Activated naive CD8-positive, alpha-beta T cell treated with anti-CD3 and anti-CD28 coated beads, Interleukin-2, amount 10 ng/mL, durations not matched to agents 7 days and 5 days (primary cell): ENCODE results near the gene DCST2. TPM values are rescaled to one million over a fixed set of nuclear protein-coding genes. Genes with fewer than 3 reads are reported as not detected.

ENCODE experiments used
- ATAC-seq: fragments of 150-1000 bp; cut with Tn5 transposase; one replicate; pipeline ENCODE4 v1.10.0; 2021; ENCODE audit warnings: low read depth, moderate library complexity
- POLR2A ChIA-PET: fragments of 350-600 bp; sonication (Branson Sonifier 250); formaldehyde crosslinking; loops from one replicate; lab custom pipeline; 2021; ENCODE audit warnings: antibody characterized with exemption; lab: Charles Lee
- DNase-seq: peaks from one replicate; pipeline ENCODE4 v3.0.0; 2021
- H3K27ac Mint-ChIP-seq: one replicate; pipeline ENCODE4 v1.8.0; 2022; ENCODE audit warnings: mild to moderate bottlenecking, mixed read lengths
- H3K27me3 Mint-ChIP-seq: one replicate; pipeline ENCODE4 v1.8.0; 2022; ENCODE audit warnings: mild to moderate bottlenecking, moderate library complexity, mixed read lengths
- H3K36me3 Mint-ChIP-seq: one replicate; pipeline ENCODE4 v1.8.0; 2021; ENCODE audit warnings: mild to moderate bottlenecking, mixed read lengths
- H3K4me1 Mint-ChIP-seq: one replicate; pipeline ENCODE4 v1.8.0; 2021; ENCODE audit warnings: mixed read lengths
- H3K4me3 Mint-ChIP-seq: one replicate; pipeline ENCODE4 v1.8.0; 2022; ENCODE audit warnings: mild to moderate bottlenecking, moderate library complexity, mixed read lengths
- H3K9me3 Mint-ChIP-seq: one replicate; pipeline ENCODE4 v1.8.0; 2021; ENCODE audit warnings: mixed read lengths
- total RNA-seq, 2 experiments: library from RNA; stranded (reverse); gene quantifications; one replicate each; pipeline ENCODE4 v1.2.3, GENCODE V29; 2021

The DCST2 gene
- total RNA-seq, 2 experiments from 2014 or later: 0.91 to 1.4 TPM

DNA sequence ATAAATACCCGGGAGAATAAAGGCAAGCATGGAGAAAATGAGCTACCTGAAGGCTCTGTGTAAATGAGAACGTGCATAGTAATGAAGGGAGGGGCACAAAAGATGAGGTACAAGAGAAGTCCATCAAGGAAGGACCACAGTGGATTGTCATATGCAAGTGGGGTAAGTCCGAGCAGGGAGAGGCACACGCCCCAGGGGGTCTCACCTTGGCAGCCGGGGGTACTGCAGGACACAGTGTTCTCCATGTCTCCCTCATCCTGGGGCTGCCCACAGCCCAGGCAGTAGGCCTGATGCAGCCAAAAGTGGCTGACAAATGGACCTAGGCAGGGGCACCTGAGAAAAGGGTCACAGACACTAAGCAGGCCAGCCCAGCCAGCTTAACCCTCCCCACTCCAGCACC, 10.0 kb downstream of the DCST2 start:
- Mint-ChIP-seq H3K9me3 (no peaks in the 10 kb centered on the region), H3K4me3 (no peak overlapping the region), H3K4me1 (peaks cover 4% of the 10 kb centered on the region), H3K36me3 (peaks cover 4% of the 10 kb centered on the region), H3K27me3 (peaks cover 12% of the 10 kb centered on the region), H3K27ac (no peak overlapping the region)
- ATAC-seq (no peak), DNase-seq (no peak)
- POLR2A ChIA-PET: no interaction called here

DNA sequence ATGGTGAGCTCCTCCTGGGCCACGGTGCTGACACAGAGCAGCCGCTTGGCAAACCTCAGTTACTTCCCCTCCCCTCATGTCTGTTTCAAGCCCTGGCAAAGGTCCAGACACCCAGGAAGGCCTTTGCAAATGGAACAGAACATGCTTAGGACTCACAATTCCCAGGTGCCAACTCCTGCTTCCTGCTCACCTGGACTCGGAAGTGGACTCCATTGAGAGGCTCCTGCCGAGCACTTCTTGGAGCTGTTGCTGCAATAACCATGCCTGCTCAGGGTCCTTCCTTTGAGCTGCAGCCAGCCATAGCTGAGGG, 10.7 kb downstream of the DCST2 start:
- POLR2A ChIA-PET: no interaction called here
- H3K27me3 Mint-ChIP-seq: peaks cover 12% of the 10 kb centered on the region
- ATAC-seq (no peak), DNase-seq (no peak)
- H3K36me3 Mint-ChIP-seq: peaks cover 4% of the 10 kb centered on the region
- H3K4me1 Mint-ChIP-seq: peaks cover 6% of the 10 kb centered on the region
- no peak overlapping the region for H3K27ac Mint-ChIP-seq
- H3K9me3 Mint-ChIP-seq: no peaks in the 10 kb centered on the region
- no peak overlapping the region for H3K4me3 Mint-ChIP-seq

DNA sequence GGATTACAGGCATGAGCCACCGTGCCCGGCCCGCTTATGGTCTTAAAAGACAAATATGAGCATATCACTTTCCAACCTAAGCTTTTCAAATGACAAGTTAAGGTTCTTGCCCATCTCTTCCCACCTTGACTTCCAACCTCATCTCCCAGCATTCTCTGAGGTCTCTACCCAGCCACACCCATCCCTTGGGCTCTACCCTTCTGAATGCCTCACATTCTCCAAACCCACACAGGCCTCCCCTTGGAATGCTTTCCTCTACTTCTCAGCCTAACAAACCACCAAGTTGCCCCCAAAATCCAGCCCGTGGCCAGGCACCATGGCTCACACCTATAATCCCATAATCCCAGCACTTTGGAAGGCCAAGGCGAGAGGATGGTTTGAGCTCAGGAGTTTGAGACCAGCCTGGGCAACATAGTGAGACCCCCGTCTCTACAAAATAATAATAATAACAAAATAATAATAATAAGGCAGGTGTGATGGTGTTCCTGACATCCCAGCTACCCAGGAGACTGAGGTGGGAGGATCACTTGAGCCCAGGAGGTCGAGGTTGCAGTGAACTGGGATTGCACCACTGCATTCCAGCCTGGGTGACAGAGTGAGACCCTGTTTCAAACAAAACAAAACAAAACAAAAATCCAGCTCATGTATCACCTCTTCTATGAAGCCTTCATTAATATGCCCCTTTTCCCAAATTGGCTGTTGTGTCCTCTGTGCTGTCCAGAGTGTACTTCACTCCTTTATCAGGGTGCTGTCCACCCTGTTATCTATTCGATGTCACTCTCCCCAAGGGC, 11.2 kb downstream of the DCST2 start:
- ATAC-seq: no peak
- DNase-seq: no peak
- POLR2A ChIA-PET: no interaction called here
- H3K27me3 Mint-ChIP-seq: peaks cover 12% of the 10 kb centered on the region
- peaks cover 9% of the 10 kb centered on the region for H3K4me1 Mint-ChIP-seq
- H3K27ac Mint-ChIP-seq: no peak overlapping the region
- H3K9me3 Mint-ChIP-seq: no peaks in the 10 kb centered on the region
- no peak overlapping the region for H3K4me3 Mint-ChIP-seq
- peaks cover 4% of the 10 kb centered on the region for H3K36me3 Mint-ChIP-seq

- Mint-ChIP-seq H3K36me3 (peaks cover 13% of the 10 kb centered on the region), H3K4me1 (peaks cover 25% of the 10 kb centered on the region), H3K27me3 (peaks cover 7% of the 10 kb centered on the region), H3K27ac (no peak overlapping the region), H3K9me3 (no peaks in the 10 kb centered on the region), H3K4me3 (no peak overlapping the region)
- ATAC-seq: no peak
- no peak for DNase-seq
- POLR2A ChIA-PET: interaction anchor here (0.8 to 1.2 kb wide), 4 partner anchors 9 to 68 kb away, joined by 3 to 9 read pairs (median 4); partner anchors contain the start of genes CKS1B and PBXIP1
Measured at GRCh38 chr1:155019377-155020245, 14.0 kb downstream of the DCST2 start.

DNA sequence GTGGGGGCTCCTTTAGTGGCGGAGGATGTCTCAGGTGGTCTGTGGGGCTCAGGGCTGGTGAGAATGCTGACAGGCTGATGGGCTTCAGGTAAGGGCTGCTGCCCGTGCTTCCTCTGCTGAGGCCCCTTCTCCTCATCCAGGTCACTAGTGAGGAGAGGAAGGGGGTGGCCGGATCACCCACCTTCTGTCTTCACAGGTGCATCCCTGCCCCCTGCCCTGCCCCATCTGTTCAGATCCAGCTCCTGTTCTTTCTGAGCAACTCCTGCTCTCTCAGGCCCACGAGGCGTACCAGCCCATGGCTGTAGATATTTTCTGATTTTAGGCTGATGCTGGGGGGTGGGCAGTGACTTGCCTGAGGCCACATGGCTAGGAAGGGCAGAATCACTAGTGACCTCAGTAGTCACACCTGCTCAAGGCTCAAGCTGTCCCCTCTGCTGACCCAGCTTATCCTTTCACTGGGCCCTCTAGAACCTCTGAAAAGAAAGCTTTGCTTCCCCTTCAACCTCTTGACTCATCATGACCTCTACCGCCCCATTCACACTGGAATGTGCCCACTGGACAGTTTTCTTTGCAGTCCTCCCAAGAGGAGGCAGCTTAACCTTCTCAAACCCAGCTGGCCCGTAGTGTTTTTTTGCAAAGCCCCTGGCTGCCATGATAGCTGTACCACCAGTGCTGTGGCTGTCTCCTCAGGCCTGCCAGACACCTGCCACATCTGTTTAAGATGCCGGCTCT, 14.8 kb downstream of the DCST2 start:
- DNase-seq (no peak), ATAC-seq (no peak)
- Mint-ChIP-seq H3K27ac (no peak overlapping the region), H3K27me3 (peaks cover 5% of the 10 kb centered on the region), H3K4me3 (no peak overlapping the region), H3K36me3 (peaks cover 14% of the 10 kb centered on the region), H3K4me1 (peaks cover 29% of the 10 kb centered on the region), H3K9me3 (no peaks in the 10 kb centered on the region)
- POLR2A ChIA-PET: interaction anchor here (1.2 kb wide), 1 partner anchor 63 kb away, joined by 4 read pairs; the partner anchor contains the start of gene PBXIP1

- Mint-ChIP-seq H3K4me3 (peak overlapping the region; percentile 74), H3K4me1 (peaks cover 36% of the 10 kb centered on the region), H3K27ac (peak overlapping the region; percentile 70), H3K9me3 (no peaks in the 10 kb centered on the region), H3K27me3 (peaks cover 5% of the 10 kb centered on the region), H3K36me3 (peaks cover 16% of the 10 kb centered on the region)
- POLR2A ChIA-PET: interaction anchor here (0.6 to 3.5 kb wide), 8 partner anchors 11 to 82 kb away, joined by 3 to 18 read pairs (median 10); partner anchors contain the start of genes CKS1B, FLAD1, PBXIP1 and PMVK
- DNase-seq (no peak), ATAC-seq (peak; percentile 30)
Measured at GRCh38 chr1:155017946-155018316, 15.7 kb downstream of the DCST2 start.

DNA sequence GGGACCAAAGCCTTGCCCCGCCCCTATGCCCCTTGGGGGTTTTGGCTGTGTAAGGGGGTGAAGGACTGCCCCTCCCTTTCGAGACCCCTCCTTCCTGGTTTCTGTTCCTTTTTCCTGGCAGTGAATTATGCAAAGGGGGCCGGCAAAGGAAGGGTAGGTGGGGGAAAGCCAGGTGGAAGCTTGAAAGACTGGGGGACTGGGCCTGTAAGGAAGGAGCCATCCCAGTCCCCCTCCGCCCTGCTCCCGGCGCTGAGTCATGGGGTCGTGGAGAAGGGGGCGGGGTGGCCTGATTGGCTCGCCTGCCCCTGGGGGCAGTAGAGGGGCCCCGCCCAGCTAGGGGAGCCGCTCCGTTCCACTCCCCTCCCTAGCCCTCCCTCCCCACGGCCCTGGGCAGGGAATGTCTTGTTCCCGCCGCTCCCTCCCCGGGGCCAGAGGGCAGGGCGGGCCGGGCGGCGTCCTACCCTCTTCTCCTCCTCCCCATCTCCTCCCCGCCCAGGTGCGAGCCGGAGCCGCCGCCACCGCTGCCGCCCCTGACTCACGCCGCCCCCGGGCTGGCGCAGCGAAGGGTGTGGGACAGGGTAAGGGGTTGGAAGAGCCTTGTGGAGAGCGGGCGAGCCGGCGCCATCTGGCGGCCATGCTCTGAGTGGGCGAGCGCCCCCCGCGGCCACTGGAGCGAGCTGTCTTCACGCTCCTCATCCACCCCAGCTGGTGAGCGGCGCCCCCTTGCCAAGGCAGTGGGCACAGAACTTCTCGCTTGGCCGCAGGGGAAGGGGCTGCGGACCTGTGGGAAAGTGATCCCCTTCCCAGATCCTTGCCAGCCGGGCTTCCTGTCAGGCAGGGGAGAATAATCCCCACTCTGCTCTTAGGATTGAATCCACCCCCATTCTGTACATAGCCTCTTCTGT, 16.3 kb downstream of the DCST2 start:
- Mint-ChIP-seq H3K4me3 (peak overlapping the region; percentile 74), H3K36me3 (peaks cover 18% of the 10 kb centered on the region), H3K9me3 (no peaks in the 10 kb centered on the region), H3K27me3 (peaks cover 5% of the 10 kb centered on the region), H3K27ac (peak overlapping the region; percentile 70), H3K4me1 (peaks cover 42% of the 10 kb centered on the region)
- DNase-seq: peak; percentile 92
- POLR2A ChIA-PET: interaction anchor here (0.6 to 3.5 kb wide), 9 partner anchors 11 to 81 kb away, joined by 3 to 18 read pairs (median 9); partner anchors contain the start of genes CKS1B, FLAD1, PBXIP1 and PMVK
- ATAC-seq: peak; percentile 98

DNA sequence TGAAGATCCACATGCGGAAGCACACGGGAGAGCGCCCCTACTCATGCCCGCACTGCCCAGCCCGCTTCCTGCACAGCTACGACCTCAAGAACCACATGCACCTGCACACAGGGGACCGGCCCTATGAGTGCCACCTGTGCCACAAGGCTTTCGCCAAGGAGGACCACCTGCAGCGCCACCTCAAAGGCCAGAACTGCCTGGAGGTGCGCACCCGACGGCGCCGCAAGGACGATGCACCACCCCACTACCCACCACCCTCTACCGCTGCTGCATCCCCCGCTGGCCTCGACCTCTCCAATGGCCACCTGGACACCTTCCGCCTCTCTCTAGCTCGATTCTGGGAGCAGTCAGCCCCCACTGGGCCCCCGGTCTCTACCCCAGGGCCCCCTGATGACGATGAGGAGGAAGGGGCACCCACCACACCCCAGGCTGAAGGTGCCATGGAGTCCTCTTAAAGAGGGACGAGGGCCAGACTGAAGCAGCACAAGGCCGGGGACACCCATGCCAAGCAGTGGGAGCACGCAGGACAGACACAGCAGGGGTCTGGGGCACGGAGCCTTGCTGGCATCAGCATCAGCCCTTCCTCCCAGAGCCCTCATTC, 17.2 kb downstream of the DCST2 start:
- DNase-seq (no peak), ATAC-seq (no peak)
- Mint-ChIP-seq H3K4me1 (peaks cover 43% of the 10 kb centered on the region), H3K9me3 (no peaks in the 10 kb centered on the region), H3K27me3 (peaks cover 5% of the 10 kb centered on the region), H3K4me3 (peak overlapping the region; percentile 35), H3K27ac (peak overlapping the region; percentile 45), H3K36me3 (peaks cover 18% of the 10 kb centered on the region)
- POLR2A ChIA-PET: interaction anchor here (1.0 to 3.5 kb wide), 11 partner anchors 10 to 80 kb away, joined by 3 to 18 read pairs (median 6); partner anchors contain the start of genes CKS1B, FLAD1, PBXIP1 and PMVK

GRCh38 chr1:155015527-155016230, 17.9 kb downstream of the DCST2 start:
- DNase-seq (no peak), ATAC-seq (no peak)
- Mint-ChIP-seq H3K9me3 (no peaks in the 10 kb centered on the region), H3K27ac (peak overlapping the region; percentile 60), H3K27me3 (peaks cover 5% of the 10 kb centered on the region), H3K36me3 (peaks cover 18% of the 10 kb centered on the region), H3K4me1 (peaks cover 48% of the 10 kb centered on the region), H3K4me3 (peak overlapping the region; percentile 35)
- POLR2A ChIA-PET: interaction anchor here (1.0 to 3.5 kb wide), 7 partner anchors 9 to 55 kb away, joined by 3 to 18 read pairs (median 6); partner anchors contain the start of genes CKS1B, FLAD1 and PYGO2

DNA sequence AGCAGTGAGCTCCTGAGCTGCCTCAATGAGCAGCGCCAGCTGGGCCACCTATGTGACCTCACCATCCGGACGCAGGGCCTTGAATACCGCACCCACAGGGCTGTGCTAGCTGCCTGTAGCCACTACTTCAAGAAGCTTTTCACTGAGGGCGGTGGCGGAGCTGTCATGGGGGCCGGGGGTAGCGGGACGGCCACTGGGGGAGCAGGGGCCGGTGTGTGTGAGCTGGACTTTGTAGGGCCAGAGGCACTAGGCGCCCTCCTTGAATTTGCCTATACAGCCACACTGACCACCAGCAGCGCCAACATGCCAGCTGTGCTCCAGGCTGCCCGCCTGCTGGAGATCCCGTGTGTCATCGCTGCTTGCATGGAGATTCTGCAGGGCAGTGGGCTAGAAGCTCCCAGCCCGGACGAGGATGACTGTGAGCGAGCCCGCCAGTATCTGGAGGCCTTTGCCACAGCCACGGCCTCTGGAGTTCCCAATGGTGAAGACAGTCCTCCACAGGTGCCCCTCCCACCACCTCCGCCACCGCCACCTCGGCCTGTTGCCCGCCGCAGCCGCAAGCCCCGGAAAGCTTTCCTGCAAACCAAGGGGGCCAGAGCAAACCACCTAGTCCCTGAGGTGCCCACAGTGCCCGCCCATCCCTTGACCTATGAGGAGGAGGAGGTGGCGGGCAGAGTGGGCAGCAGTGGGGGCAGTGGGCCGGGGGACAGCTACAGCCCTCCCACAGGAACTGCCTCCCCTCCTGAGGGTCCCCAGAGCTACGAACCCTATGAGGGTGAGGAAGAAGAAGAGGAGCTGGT, 18.7 kb downstream of the DCST2 start:
- Mint-ChIP-seq H3K4me1 (peaks cover 54% of the 10 kb centered on the region), H3K36me3 (peaks cover 16% of the 10 kb centered on the region), H3K4me3 (no peak overlapping the region), H3K27me3 (peaks cover 2% of the 10 kb centered on the region), H3K27ac (no peak overlapping the region), H3K9me3 (no peaks in the 10 kb centered on the region)
- ATAC-seq (no peak), DNase-seq (no peak)
- POLR2A ChIA-PET: interaction anchor here (0.7 to 3.5 kb wide), 5 partner anchors 9 to 40 kb away, joined by 3 to 18 read pairs (median 6); partner anchors contain the start of genes CKS1B and FLAD1
